Hepatic stellate cell (primary cell): ENCODE data around the gene LRRC4C.

Experiments used
- DNase-seq: peaks from one replicate; pipeline ENCODE4 v3.0.0; 2011; ENCODE audit warnings: low spot score

Gene LRRC4C

DNA sequence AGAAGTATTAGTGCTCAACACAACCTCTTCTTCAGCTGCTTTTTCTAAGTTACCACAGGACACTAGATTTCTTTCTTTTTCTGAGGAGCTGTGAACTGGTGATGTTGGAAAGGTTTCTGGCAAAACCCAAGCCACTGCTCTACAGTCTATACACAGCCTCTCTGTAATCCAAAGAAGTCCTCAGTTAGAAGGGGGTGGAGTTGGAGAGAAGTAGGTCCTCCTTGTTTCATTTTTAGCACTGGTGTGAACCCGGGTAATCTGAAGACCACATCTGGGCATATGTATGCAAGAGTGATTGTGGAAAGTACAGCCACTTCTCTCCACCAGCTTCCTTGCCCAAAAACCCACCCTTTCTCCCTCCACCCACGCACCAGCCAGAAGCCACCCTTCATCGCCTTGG is 1168.1 kb downstream of the LRRC4C start:
- no peak for DNase-seq

DNA sequence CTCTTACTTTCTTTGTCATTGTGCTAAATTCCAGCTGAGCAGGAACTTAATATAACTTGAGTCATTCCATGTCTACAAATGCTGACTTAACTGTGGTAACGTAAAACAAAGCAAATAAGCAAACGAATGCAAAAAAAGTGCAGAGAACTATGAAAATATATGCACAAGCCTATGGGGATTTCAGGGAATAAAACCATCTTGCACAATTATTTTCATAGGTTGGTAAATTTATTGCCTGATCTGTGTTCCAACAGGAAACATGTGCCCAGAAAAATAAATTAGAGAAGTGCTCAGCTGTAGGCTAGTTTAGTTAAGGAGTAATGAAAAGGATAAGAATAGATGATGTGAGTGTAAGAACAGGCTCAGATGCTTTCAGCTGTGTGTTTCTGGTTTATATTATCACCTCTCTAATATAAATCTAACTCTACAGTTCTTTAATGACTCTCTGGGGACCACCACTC is 1169.3 kb downstream of the LRRC4C start:
- DNase-seq = no peak

DNA sequence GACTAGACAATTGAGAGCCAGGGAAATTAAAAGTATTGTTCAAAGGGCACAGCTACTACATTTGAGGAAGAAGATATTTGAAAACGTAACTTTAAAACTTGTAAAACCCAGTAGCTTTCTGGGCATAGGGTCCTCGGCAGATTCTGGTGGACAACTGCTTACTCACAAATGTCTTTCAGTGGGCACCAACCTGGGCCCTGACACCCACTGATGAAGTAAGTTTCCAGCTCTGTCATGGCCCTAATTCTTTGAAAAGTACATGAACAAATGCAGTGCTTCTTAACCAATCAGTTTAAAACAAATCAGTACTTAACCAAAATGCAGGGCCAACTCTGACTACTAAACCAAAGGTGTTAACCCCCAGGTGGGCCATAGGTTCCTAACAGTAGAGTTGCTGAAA is 1170.1 kb downstream of the LRRC4C start:
- DNase-seq = no peak

DNA sequence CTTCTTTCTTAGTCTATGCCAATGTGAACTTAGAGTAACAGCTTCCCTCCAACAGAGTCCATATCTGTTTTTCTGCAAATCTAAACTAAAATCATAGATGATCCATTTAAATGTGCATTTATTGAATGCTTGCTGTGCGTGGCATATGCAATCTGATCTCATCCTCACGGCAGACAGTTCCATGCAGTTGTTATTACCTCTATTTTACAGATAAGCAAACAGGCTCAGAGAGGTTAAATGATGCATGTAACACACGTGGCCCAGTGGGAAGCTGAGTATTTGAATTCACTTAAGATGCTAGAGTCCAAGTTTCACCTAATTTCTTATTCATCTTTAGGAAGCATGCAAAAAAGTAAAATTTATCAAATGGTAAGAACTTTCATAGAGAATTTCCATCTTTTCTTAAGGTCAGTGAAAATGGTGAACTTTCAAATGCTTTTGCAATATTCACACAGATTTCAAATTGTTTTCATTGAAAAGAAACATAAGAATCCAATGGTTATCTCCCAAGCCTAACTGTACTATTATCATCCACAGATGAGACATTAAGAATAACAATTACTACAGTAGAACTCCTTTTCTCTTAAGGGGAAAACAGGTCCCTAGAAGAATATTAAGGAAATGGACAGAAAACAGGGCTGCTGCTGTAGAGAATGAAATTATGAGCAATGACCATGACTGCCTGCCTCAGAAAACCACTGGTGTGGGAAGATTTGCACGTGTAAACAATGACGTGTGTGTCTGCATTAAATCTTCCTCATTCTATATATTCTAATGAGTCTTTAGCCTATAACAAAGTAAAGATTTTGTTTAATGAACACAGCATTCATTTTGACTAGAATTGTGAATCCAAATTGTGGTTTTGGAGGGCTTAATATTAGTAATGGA is 1171.3 kb downstream of the LRRC4C start:
- no peak for DNase-seq

DNA sequence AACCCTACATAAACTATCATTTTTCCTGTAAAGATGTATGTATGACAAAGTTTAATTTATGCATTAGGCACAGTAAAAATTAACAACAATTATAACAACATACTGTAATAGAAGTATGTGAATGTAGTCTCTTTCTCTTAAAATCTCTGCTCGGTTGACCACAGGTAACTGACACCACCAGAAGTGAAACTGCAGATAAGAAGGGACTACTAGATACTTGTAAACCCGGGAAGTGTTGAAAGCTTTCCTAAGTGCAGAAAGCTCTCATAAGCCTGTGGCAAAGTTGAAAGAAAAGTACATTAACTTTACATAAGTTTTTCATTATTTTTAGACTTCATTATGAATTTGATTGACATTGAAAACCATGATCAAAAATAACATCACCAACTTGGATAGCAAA is 1173.3 kb downstream of the LRRC4C start:
- DNase-seq = no peak

DNA sequence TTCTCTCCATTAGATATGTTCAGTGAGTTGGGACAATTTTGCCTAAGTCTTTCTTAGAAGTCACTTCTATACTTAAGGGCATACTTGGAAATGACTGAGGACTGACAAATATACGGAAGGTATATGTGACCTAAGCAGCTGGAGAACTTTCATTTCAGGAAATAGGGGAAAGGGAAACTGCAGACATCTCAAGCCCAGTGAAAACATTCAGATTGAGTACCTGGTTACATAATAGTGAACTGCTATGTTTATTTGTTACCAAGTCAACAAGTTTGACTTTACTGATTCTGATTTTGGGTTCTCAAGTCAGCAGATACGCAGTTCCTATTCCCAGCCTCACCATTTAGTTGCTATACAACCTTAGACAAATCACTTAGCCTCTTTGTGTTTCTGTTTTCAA is 1173.9 kb downstream of the LRRC4C start:
- DNase-seq = no peak

DNA sequence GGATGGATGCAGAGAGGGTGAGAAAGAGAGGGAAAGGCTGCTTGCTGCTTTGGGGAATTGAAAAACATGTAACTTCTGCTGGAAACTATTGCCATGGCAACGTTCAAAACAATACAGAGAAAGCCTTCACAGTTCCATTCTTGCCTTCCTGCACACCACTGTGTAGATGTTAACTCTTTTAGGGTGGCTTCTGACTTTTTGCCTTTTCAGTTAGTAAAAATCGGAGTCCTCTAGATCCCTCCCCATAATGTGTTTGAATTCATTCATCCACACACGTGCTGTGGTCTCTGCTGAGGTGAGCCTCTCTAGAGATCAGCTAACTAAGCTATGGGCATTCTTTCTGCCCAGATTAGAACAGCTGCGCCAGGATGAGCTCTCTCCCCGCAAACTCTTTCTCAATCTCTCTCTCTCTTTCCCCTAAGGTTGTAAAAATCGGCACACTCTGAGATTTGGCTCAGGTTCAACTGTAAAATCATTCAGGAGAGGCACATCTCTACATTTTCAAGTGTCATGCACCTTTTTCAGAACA is 1178.3 kb downstream of the LRRC4C start:
- no peak for DNase-seq

DNA sequence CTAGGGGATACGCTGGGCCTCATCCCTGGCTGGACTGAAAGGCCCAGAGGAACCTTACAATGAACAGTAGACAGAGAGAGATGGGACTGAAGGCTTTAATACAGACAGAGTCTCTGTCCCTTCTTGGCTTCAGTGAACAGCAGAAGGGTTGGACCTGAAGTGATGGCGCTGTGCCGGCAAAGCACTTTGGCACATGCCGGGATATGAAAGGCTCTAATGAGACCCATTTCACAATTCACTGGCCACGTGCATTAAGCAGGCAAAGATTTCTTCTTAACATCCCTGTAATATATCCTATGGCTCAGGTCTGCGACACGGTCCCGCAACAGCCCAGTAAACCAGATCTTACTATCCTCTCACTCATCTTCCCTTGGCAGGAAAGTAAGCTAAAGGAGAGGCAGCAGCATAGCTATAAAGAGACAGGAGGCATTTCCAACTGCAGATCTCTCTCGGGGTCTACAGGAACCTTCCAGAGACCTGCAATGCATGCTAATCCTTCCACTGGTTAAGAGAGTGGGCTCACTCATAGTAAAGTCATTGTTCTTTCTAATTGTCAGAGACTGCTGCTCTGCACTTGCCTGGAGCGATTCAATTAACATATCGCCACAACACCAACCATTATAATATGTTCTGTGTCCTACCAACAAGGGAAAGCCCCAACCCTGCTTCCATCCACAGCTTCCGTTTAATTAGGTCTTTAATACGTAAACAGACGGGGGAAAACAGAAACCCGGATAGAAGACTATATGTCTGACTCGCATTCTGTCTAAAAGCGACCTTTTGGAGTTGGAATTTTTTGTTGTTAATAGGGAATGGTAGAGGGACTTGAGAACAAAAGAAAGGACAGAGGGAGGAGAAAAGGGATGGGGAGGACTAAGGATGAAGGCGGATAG is 1179.0 kb downstream of the LRRC4C start:
- no peak for DNase-seq

DNA sequence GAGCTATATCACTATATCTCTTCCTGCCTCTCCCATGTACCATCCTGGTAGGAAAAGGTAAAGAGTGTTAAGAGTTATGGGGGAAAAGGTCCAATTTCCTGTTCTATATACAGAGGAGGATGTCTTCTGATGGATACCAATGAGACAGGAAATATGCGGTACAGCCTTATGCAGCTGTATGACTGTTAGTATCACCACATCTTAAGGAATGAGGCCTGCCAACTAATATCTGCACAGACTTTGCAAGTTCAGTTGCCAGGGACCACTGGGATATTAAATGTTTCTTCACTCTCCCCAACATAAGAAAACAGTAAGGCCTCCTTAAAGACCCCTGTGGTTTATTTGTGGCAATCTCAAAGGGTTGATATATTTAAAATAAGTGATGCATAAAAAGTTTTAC is 1182.5 kb downstream of the LRRC4C start:
- DNase-seq = no peak

DNA sequence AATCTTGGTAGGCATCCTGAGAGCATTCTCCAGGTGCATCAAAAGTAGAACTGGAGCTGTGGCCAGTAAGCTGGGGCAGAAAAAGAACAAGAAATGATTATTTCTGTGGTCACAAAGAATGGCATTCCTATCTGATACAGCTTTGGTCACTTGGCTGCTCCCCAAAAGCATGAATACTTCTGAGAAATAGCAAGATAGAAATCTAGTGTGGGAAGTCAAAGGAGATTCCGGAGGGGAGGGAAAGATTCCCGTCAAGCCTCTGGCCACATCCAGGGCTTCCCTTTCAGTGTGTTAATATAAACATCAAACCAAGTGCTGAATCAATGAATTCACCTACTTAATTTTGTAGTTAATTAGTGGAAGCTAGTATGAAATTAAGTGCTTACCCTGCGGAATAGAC is 1185.4 kb downstream of the LRRC4C start:
- DNase-seq = no peak

DNA sequence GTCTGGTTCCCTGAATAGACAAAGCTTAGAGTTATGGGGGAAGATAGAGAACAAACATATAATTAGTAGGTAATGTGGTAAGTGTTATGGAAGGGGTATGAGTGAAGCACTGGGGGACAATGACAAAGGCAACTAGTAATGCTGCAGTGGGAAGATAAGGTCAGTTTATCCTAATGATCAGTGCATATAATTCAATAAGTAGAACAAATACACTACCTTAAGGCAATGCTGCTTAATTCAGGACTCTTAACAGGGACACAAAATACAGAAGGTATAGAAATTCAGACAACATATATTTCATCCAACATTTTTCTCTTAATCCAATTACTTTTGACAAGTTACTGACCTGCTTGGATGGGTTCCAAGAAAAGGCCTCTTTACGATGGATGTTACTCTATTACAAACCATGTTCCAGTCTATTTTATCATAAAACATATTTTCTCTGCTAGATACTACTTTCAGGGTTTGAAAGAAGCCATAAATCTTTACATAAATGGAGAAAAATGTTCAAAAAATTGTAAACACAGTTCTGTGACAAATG is 1186.2 kb downstream of the LRRC4C start:
- DNase-seq = no peak

DNA sequence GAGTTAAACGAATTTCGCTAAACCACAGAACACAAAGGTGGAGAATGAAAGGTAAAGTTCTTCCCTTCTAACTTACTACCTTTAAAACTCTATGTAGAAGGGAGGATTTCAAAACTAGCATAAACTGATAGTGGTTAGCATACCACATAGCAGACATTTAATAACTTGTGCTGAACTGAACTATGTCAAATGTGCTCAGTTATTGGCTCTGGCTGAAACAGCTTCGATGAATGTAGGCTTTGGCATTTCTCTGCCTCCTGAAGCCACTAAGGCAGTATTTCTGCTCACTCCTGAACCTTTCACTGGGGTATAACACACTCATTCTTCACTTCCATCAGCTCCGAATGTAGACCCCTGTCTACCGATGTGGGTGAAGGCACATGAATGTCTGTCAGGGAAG is 1188.1 kb downstream of the LRRC4C start:
- DNase-seq = no peak

DNA sequence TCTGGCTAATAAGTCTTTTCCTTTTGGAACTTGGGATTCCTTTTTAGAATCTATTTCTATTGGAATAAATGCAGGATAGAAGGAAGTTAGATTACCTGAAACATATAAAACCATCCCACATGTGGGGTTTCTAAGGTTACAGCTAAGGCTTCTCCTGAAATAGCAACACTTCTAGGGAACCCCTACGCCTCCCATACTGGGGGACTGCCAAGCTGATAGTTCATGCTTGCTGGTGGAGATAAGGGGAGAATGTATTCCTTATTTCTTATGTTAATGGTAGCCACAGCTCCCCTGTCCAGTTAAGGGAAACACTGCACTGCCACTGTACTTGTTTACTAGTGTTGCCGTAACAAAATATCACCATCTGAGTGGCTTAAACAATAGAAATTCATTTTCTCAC is 1189.6 kb downstream of the LRRC4C start:
- DNase-seq = no peak

DNA sequence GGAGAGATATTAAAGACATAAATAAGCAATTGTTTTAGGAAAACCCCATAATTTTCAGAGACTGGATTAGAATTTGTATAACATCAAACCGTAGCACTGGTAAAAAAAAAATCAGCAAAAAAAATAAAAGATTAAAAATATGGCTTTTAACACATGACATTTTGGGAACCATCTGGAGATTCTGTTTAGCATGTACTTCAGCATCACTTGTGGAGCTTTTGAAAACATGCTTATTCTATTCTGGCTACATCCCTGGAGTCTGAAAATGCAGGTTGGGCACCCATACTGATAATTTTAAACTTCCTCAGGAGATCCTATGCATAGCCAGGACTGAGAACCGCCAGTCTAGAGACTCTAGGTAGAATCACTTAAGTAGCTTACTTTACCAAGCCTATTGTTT is 1190.9 kb downstream of the LRRC4C start:
- DNase-seq = no peak

DNA sequence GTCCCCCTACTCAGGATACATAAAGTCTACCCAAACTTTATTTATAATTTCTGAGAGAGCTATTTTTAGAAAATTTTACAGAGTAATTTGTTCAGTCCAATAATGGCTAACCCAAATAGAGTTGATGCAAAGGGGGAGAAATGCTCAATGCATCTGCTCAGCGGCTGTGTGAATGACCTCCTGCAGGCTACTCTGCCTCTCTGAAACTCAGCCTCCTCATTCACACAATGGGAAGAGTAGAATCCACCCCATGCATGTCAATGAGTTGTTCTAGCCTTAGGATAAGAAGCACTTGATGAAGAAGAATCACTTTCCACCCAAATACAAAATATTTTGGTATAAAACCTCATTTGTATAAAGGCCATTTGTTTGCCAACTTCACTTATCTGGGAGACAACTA is 1204.0 kb downstream of the LRRC4C start:
- no peak for DNase-seq

DNA sequence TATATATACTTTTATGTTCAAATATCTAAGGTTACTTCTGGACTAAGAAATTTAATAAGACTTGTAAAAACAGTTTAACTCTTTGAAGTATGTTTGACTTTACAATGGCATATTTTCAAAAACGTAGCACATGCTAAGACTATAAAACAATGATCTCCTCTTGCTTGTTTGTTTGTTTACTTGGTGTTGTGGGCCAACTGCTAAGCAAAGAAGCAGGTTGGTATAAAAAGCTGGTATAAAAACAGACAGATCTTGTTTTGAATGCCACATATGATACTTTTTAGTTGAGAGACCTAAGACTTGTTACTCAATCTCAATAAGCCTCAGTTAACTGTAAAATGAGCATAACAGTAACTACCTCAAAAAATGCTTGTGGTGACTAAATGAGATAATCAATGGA is 1206.3 kb downstream of the LRRC4C start:
- no peak for DNase-seq

DNA sequence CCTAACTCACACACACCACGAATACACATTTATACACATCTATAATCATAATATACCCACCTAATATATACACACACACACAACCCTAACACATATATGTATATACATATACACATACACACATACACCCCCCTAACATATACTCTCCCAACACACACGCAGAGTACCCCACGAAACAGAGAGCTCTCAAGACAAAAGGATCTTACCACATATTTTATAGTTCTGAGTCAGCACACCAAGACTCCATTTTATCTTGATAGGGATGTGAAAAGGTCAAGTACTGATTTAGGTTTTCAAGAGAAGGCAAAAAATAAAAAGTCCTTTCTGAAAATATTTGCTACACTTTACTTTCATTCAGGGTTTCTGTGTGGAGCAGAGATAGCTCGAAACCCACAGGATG is 1207.2 kb downstream of the LRRC4C start:
- no peak for DNase-seq

DNA sequence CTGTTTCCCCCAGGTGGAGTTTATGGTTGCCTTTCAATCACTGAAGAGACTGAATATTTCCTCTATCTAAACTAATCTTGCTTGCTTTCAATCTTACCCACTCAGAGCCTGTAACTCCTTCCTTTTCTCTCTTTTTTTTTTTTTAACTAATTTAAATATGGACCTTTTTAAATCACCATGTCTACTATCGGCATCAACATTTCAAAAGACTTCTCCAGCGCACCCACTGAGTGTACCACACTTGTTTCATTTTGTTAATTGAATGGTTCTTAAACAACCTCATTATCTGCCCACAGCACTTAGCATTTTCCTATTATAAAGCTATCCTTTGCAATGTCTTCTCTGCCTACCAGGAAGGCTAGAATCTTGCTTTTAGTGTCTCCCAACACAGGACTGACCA is 1212.5 kb downstream of the LRRC4C start:
- DNase-seq = no peak

DNA sequence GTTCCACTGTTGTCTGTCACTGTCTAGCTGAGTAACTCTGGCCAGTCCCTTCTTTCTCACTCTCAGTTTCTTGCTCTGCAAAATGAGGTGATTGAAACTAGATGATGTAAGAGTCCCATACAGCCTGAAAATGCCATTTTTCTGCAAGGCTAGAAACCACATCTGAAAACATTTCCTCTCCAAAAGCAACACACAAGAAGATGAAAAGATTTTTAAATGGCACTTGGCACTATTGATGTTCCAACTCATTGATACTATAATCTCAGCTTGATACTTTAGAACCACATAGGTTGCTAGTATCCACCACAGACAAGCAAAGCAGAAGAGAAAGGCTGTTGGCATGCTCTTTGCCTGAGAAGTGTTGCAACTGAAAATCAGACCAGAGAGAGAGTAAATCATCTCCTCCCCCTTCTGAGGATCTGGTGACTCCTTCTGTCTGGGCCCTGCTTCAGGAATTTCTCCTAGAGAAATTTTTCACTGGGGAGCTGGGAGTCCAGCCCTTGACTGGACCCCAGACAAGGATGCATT is 1217.9 kb downstream of the LRRC4C start:
- no peak for DNase-seq

DNA sequence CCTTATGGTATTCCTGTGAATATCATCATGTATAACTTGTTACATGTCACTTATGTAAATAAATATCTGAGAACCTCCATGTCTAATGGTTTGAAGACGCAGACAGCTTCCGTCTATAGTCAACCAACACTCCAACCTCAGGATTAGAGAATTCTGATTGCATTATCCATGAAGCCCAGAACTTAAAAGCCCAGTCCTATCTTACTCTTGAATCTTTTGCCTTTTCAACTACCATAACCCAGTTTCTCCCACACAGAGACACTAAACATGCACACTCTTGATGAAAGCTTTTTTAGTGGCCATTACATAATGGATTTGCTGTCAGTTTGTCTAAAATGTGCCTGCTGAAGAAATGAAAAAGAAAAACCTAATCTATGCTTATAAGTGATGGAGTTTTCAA is 1219.2 kb downstream of the LRRC4C start:
- no peak for DNase-seq

DNA sequence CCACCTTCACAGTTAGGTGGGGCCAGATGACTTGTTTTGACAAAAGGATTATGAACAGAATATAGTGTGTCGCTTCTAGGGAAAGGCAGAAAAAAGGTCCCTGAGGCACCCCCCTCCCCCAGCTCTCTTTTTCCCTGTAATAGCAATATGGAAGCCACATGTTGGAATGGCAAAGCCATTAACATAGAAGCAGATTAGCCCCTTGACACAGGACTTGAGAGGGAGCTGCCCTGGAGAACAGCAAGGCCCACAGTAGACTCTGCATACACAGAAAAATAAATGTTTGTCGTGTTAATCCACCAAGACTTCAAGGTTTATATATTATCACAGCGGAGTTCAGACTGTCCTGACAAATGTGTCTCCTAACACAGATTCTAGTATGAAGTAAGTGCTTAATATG is 1222.9 kb downstream of the LRRC4C start:
- no peak for DNase-seq

DNA sequence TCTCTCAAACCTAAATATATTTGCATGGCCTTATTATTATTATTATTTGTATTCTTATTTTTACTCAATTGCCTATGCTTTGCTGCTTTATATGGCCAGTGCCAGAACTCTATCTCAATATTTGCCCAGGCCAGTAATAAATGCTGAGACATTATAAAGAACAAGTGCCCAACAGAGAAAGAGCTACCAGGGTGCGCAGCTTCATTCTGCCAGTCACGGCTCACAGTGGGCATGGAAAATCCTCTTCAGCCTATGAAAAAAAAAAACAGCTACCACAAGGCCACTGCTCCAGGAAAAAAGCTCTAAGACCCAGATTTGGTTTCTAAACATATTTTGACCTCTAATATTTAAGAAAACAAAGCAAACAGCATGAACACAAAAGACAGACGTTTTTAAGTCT is 1223.6 kb downstream of the LRRC4C start:
- no peak for DNase-seq
